ENCODE results near the gene ELMOD3. TPM values are rescaled to one million over a fixed set of nuclear protein-coding genes. Genes with fewer than 3 reads are reported as not detected.
"Not testable (repeated sequence)": the region's sequence is repeated elsewhere in the genome, so short reads cannot be mapped to it uniquely, and the experiment has no call there.

ELMOD3 gene
- total RNA-seq, 2 experiments from 2014 or later = 14.0 to 14.9 TPM

- POLR2A ChIA-PET = interaction anchor here (0.6 kb wide), 1 partner anchor 222 kb away, joined by 3 read pairs; no protein-coding TSS in a partner anchor
- CTCF ChIA-PET = interaction anchor here (1.2 to 2.1 kb wide), 2 partner anchors 9 to 10 kb away, joined by 4 to 5 read pairs; no protein-coding TSS in a partner anchor
Observed at GRCh38 chr2:85429924-85430289, 75.3 kb downstream of the ELMOD3 start.

GRCh38 chr2:85430752-85431569 lies 76.4 kb downstream of the ELMOD3 start:
- ChIA-PET CTCF (interaction anchor here (2.0 to 2.1 kb wide), 2 partner anchors 10 to 121 kb away, joined by 5 to 6 read pairs; no protein-coding TSS in a partner anchor), POLR2A (no interaction called here)

- POLR2A ChIA-PET = no interaction called here
- CTCF ChIA-PET = interaction anchor here (2.0 kb wide), 1 partner anchor 121 kb away, joined by 6 read pairs; no protein-coding TSS in a partner anchor
Observed at GRCh38 chr2:85431570-85432205, 77.1 kb downstream of the ELMOD3 start.

GRCh38 chr2:85433511-85434089 lies 79.0 kb downstream of the ELMOD3 start:
- POLR2A ChIA-PET = interaction anchor here (1.0 kb wide), 1 partner anchor 162 kb away, joined by 3 read pairs; the partner anchor contains the start of gene RNF181
- CTCF ChIA-PET = no interaction called here

GRCh38 chr2:85434696-85435095 lies 80.1 kb downstream of the ELMOD3 start:
- ChIA-PET POLR2A (no interaction called here), CTCF (no interaction called here)

GRCh38 chr2:85435220-85435958 lies 80.8 kb downstream of the ELMOD3 start:
- CTCF ChIA-PET = interaction anchor here (2.1 kb wide), 1 partner anchor 116 kb away, joined by 5 read pairs; no protein-coding TSS in a partner anchor
- POLR2A ChIA-PET = interaction anchor here (0.6 kb wide), 1 partner anchor 197 kb away, joined by 6 read pairs; no protein-coding TSS in a partner anchor

GRCh38 chr2:85435981-85436835 lies 81.6 kb downstream of the ELMOD3 start:
- ChIA-PET CTCF (interaction anchor here (2.1 kb wide), 1 partner anchor 116 kb away, joined by 5 read pairs; no protein-coding TSS in a partner anchor), POLR2A (interaction anchor here (0.6 to 0.7 kb wide), 2 partner anchors 10 to 196 kb away, joined by 4 to 6 read pairs; no protein-coding TSS in a partner anchor)

GRCh38 chr2:85436836-85437487 lies 82.4 kb downstream of the ELMOD3 start:
- POLR2A ChIA-PET = interaction anchor here (0.6 to 3.7 kb wide), 5 partner anchors 10 to 1354 kb away, joined by 4 to 53 read pairs (median 5); partner anchors contain the start of gene MAT2A
- CTCF ChIA-PET = interaction anchor here (0.7 to 2.1 kb wide), 5 partner anchors 11 to 124 kb away, joined by 3 to 5 read pairs (median 4); partner anchors contain the start of genes GGCX and MAT2A

- POLR2A ChIA-PET = interaction anchor here (0.6 to 3.7 kb wide), 4 partner anchors 102 to 1354 kb away, joined by 4 to 53 read pairs (median 6); partner anchors contain the start of gene MAT2A
- CTCF ChIA-PET = interaction anchor here (0.7 to 1.6 kb wide), 5 partner anchors 10 to 124 kb away, joined by 3 to 5 read pairs (median 4); partner anchors contain the start of genes GGCX and MAT2A
Observed at GRCh38 chr2:85437488-85438200, 83.1 kb downstream of the ELMOD3 start.

GRCh38 chr2:85438201-85439024 lies 83.8 kb downstream of the ELMOD3 start:
- POLR2A ChIA-PET = interaction anchor here (0.7 to 3.7 kb wide), 5 partner anchors 20 to 123 kb away, joined by 3 to 53 read pairs (median 5); partner anchors contain the start of genes GGCX, MAT2A and SH2D6
- CTCF ChIA-PET = interaction anchor here (1.0 to 1.6 kb wide), 4 partner anchors 9 to 113 kb away, joined by 3 to 5 read pairs (median 4); partner anchors contain the start of gene MAT2A

- POLR2A ChIA-PET = interaction anchor here (0.7 to 3.7 kb wide), 3 partner anchors 20 to 122 kb away, joined by 3 to 53 read pairs (median 4); partner anchors contain the start of genes GGCX, MAT2A and SH2D6
Observed at GRCh38 chr2:85439025-85439472, 84.5 kb downstream of the ELMOD3 start.

GRCh38 chr2:85439569-85439968 lies 85.0 kb downstream of the ELMOD3 start:
- CTCF ChIA-PET = not testable (repeated sequence)
- POLR2A ChIA-PET = interaction anchor here (0.7 to 3.7 kb wide), 3 partner anchors 100 to 113 kb away, joined by 4 to 53 read pairs (median 4); partner anchors contain the start of gene MAT2A

More at GRCh38 chr2:85439025-85439472, 84.5 kb downstream of the ELMOD3 start:
- CTCF ChIA-PET = interaction anchor here (1.0 kb wide), 2 partner anchors 100 to 112 kb away, joined by 3 read pairs; partner anchors contain the start of gene MAT2A

GRCh38 chr2:85439986-85440385 lies 85.4 kb downstream of the ELMOD3 start:
- ChIA-PET CTCF (no interaction called here), POLR2A (interaction anchor here (0.7 to 3.7 kb wide), 3 partner anchors 100 to 113 kb away, joined by 4 to 53 read pairs (median 4); partner anchors contain the start of gene MAT2A)

GRCh38 chr2:85440729-85441128 lies 86.2 kb downstream of the ELMOD3 start:
- POLR2A ChIA-PET = no interaction called here
- CTCF ChIA-PET = interaction anchor here (1.3 kb wide), 1 partner anchor 112 kb away, joined by 4 read pairs; no protein-coding TSS in a partner anchor
